Activated CD8-positive, alpha-beta T cell treated with anti-CD3 and anti-CD28 coated beads for 36 hours (primary cell): ENCODE data around the gene APPL2. TPM values are rescaled to one million over a fixed set of nuclear protein-coding genes. Genes with fewer than 3 reads are reported as not detected.

Experiments
- ATAC-seq: fragments of 200-7000 bp; cut with Tn5 transposase; one replicate; pipeline ENCODE4 v1.10.0; 2021; ENCODE audit warnings: mild to moderate bottlenecking, moderate library complexity
- CTCF ChIA-PET: fragments of 350-600 bp; sonication (Branson Sonifier 250); formaldehyde crosslinking; loops from one replicate; lab custom pipeline; 2021; ENCODE audit warnings: antibody characterized with exemption; lab: Charles Lee
- POLR2A ChIA-PET: fragments of 350-600 bp; sonication (Branson Sonifier 250); formaldehyde crosslinking; loops from one replicate; lab custom pipeline; 2021; ENCODE audit warnings: antibody characterized with exemption; lab: Charles Lee
- DNase-seq: peaks from one replicate; pipeline ENCODE4 v3.0.0-alpha.2; 2020
- H3K27ac Mint-ChIP-seq: one replicate; pipeline ENCODE4 v1.8.0; 2021; ENCODE audit warnings: mild to moderate bottlenecking, mixed read lengths
- H3K27me3 Mint-ChIP-seq: one replicate; pipeline ENCODE4 v1.8.0; 2021; ENCODE audit warnings: mixed read lengths
- H3K36me3 Mint-ChIP-seq: one replicate; pipeline ENCODE4 v1.8.0; 2021; ENCODE audit warnings: low read depth, mixed read lengths
- H3K4me1 Mint-ChIP-seq: one replicate; pipeline ENCODE4 v1.8.0; 2021; ENCODE audit warnings: low read depth, mixed read lengths
- H3K4me3 Mint-ChIP-seq: one replicate; pipeline ENCODE4 v1.8.0; 2021; ENCODE audit warnings: mild to moderate bottlenecking, moderate library complexity, mixed read lengths
- H3K9me3 Mint-ChIP-seq: one replicate; pipeline ENCODE4 v1.8.0; 2021; ENCODE audit warnings: mixed read lengths
- intact Hi-C: fragments of 100-400 bp; cut with micrococcal nuclease; formaldehyde crosslinking; loops from one replicate; pipeline ENCODE4 v1.10.0; 2022
- total RNA-seq, 2 experiments: library from RNA; stranded (reverse); gene quantifications; one replicate each; pipeline ENCODE4 v1.2.3, GENCODE V29; 2021
- TF ChIP-seq, protein P1 (sequence below): fragments of 200-600 bp; IDR thresholded peaks from one replicate; pipeline ENCODE4 v1.8.0; 2022; ENCODE audit warnings: antibody characterized with exemption, mild to moderate bottlenecking

Gene APPL2
- total RNA-seq, 2 experiments from 2014 or later, result 14.5 to 15.8 TPM

DNA sequence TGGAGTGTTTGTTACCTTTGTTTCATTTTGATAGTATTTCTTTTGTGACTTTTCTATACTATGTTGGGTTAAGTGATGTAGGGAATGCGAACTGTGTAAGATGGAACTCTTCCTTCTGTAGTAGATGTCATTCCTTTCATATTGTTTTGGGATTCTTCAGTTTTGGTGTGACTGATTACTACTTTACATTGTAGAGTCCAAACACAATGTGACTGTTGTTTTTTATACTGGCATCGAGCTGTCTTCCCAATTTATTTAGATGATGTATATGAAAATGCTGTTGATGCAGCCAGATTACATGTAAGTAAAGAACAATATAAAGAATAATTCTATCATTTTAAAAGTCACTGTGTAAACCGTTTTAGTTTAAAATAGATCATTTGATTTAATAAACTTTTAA, 93.7 kb downstream of the APPL2 start:
- intact Hi-C loops, result no loop called here
- H3K4me3 Mint-ChIP-seq, result no peak overlapping the region
- ATAC-seq (no peak), DNase-seq (no peak)
- no peaks in the 10 kb centered on the region for H3K27me3 Mint-ChIP-seq
- no peak overlapping the region for H3K27ac Mint-ChIP-seq
- TF ChIP-seq, protein P1, sequence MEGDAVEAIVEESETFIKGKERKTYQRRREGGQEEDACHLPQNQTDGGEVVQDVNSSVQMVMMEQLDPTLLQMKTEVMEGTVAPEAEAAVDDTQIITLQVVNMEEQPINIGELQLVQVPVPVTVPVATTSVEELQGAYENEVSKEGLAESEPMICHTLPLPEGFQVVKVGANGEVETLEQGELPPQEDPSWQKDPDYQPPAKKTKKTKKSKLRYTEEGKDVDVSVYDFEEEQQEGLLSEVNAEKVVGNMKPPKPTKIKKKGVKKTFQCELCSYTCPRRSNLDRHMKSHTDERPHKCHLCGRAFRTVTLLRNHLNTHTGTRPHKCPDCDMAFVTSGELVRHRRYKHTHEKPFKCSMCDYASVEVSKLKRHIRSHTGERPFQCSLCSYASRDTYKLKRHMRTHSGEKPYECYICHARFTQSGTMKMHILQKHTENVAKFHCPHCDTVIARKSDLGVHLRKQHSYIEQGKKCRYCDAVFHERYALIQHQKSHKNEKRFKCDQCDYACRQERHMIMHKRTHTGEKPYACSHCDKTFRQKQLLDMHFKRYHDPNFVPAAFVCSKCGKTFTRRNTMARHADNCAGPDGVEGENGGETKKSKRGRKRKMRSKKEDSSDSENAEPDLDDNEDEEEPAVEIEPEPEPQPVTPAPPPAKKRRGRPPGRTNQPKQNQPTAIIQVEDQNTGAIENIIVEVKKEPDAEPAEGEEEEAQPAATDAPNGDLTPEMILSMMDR, result no peak
- POLR2A ChIA-PET, result no interaction called here
- CTCF ChIA-PET, result no interaction called here
- H3K4me1 Mint-ChIP-seq, result no peaks in the 10 kb centered on the region
- H3K9me3 Mint-ChIP-seq, result no peaks in the 10 kb centered on the region
- H3K36me3 Mint-ChIP-seq, result peaks cover 30% of the 10 kb centered on the region

GRCh38 chr12:105141320-105141922, 94.6 kb downstream of the APPL2 start:
- Mint-ChIP-seq H3K4me3 (no peak overlapping the region), H3K9me3 (no peaks in the 10 kb centered on the region), H3K4me1 (no peaks in the 10 kb centered on the region), H3K27ac (no peak overlapping the region), H3K36me3 (peaks cover 26% of the 10 kb centered on the region), H3K27me3 (no peaks in the 10 kb centered on the region)
- ChIA-PET CTCF (no interaction called here), POLR2A (no interaction called here)
- ATAC-seq, result no peak
- intact Hi-C loops, result no loop called here
- no peak for DNase-seq
- TF ChIP-seq, protein P1, result no peak

GRCh38 chr12:105138248-105138647, 97.7 kb downstream of the APPL2 start:
- POLR2A ChIA-PET, result no interaction called here
- no peaks in the 10 kb centered on the region for H3K27me3 Mint-ChIP-seq
- peaks cover 28% of the 10 kb centered on the region for H3K36me3 Mint-ChIP-seq
- no peak overlapping the region for H3K4me3 Mint-ChIP-seq
- CTCF ChIA-PET, result no interaction called here
- H3K4me1 Mint-ChIP-seq, result peaks cover 7% of the 10 kb centered on the region
- intact Hi-C loops, result no loop called here
- no peak for ATAC-seq
- H3K9me3 Mint-ChIP-seq, result no peaks in the 10 kb centered on the region
- TF ChIP-seq, protein P1, result no peak
- no peak overlapping the region for H3K27ac Mint-ChIP-seq
- no peak for DNase-seq

Other genes starting within 250 kb of the APPL2 start
- 10 to 100 TPM; 39.4 to 42.0 TPM for gene NOPCHAP1, start 249.9 kb downstream of the APPL2 start, total RNA-seq
- 1 to 10 TPM; 5.7 to 7.8 TPM for gene ALDH1L2, start 151.7 kb downstream of the APPL2 start, total RNA-seq
- gene WASHC4, start 128.4 kb downstream of the APPL2 start, total RNA-seq, result 10 to 100 TPM; 28.7 to 29.2 TPM
- gene C12orf75, start 94.5 kb upstream of the APPL2 start, total RNA-seq, result 10 to 100 TPM; 62.0 to 66.9 TPM